OCI-LY3 (cell line): ENCODE measurements around the gene BPIFB4.

Experiments
- EZH2phosphoT487 ChIP-seq: fragments of 200-600 bp; shearing (Covaris generic); IDR thresholded peaks from 2 replicates; pipeline ENCODE4 v1.6.1; 2018; ENCODE audit warnings: antibody characterized with exemption, mixed run types, low read depth
- TF ChIP-seq, protein P1 (sequence below): fragments of 200-600, 300-600 bp; sonication (generic); IDR thresholded peaks from 2 replicates; pipeline ENCODE4 v1.5.1; 2014; ENCODE audit warnings: antibody characterized with exemption, low read length, low read depth

DNA sequence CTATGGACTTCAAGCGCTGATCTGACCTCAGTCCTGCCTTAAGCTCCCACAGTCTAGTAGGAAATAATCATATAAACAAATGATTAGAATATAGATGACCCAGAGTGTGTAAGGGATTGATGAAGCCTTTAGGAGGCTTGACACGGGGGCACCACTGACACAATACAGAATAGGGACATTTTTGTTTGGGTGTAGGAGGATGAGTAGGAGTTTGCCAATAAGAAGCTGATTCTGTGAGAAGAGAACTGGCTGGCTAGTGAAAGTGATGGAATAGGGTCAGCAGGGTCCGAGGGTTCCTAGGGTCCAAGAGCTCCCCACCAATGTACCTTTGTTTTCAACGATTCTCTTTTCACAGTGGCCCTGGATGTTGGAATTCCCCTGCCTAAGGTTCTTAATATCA is 7.1 kb upstream of the BPIFB4 start:
- TF ChIP-seq, protein P1, sequence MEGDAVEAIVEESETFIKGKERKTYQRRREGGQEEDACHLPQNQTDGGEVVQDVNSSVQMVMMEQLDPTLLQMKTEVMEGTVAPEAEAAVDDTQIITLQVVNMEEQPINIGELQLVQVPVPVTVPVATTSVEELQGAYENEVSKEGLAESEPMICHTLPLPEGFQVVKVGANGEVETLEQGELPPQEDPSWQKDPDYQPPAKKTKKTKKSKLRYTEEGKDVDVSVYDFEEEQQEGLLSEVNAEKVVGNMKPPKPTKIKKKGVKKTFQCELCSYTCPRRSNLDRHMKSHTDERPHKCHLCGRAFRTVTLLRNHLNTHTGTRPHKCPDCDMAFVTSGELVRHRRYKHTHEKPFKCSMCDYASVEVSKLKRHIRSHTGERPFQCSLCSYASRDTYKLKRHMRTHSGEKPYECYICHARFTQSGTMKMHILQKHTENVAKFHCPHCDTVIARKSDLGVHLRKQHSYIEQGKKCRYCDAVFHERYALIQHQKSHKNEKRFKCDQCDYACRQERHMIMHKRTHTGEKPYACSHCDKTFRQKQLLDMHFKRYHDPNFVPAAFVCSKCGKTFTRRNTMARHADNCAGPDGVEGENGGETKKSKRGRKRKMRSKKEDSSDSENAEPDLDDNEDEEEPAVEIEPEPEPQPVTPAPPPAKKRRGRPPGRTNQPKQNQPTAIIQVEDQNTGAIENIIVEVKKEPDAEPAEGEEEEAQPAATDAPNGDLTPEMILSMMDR, result no peak
- no peak for TF ChIP-seq EZH2phosphoT487
